ENCODE measurements around the gene TMEM201.

Gene TMEM201

DNA sequence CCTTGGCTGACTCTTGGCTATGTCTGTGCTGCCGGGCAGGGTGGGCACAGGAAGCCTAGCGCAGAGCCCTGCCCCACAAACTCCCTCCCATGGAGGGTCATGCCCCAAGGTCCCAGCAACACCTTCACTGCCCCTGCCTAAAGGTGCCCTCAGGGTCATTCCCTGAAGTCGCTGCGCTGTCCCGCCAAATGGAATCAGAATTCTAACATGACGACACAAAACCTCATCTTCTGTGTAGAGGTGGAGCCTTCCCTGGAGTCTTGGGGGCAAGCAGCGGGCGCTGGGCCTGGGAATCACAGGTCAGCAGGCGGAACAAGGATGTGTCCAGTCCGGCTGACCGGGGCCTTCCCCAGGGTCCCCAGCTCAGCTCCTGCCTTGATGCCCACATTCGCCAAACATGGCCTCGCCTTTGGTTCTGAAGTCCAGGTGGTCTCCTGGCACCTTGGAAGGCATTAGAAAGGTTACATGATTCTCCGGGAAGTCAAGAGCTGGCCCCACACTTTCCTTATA lies 17.3 kb downstream of the TMEM201 start:
- Histone ChIP-seq H3K9me2 (replicated peaks; ENCODE audit: control insufficient read depth, low read length) (no peaks in the 10 kb centered on the region), H3K4me1 (ENCODE audit: control insufficient read depth, low read length) (no peaks in the 10 kb centered on the region), H4K20me1 (ENCODE audit: control insufficient read depth, insufficient read depth, low read depth, low read length) (no peaks in the 10 kb centered on the region), H3K79me2 (ENCODE audit: control insufficient read depth, low read length) (no peaks in the 10 kb centered on the region), H3K36me3 (ENCODE audit: control insufficient read depth, low read length) (peaks cover 45% of the 10 kb centered on the region), H3K9me3 (ENCODE audit: control insufficient read depth, insufficient read depth, low read length) (no peaks in the 10 kb centered on the region), H3K4me2 (ENCODE audit: low read length) (no peak overlapping the region), H3K27me3 (ENCODE audit: control insufficient read depth, low read length) (no peaks in the 10 kb centered on the region), H3K4me3 (ENCODE audit: low read length) (no peak overlapping the region), H3F3A (ENCODE audit: control insufficient read depth, insufficient read depth) (no peaks in the 10 kb centered on the region), H3K27ac (ENCODE audit: low read depth, low read length) (no peak overlapping the region)
- TF ChIP-seq, protein P1, sequence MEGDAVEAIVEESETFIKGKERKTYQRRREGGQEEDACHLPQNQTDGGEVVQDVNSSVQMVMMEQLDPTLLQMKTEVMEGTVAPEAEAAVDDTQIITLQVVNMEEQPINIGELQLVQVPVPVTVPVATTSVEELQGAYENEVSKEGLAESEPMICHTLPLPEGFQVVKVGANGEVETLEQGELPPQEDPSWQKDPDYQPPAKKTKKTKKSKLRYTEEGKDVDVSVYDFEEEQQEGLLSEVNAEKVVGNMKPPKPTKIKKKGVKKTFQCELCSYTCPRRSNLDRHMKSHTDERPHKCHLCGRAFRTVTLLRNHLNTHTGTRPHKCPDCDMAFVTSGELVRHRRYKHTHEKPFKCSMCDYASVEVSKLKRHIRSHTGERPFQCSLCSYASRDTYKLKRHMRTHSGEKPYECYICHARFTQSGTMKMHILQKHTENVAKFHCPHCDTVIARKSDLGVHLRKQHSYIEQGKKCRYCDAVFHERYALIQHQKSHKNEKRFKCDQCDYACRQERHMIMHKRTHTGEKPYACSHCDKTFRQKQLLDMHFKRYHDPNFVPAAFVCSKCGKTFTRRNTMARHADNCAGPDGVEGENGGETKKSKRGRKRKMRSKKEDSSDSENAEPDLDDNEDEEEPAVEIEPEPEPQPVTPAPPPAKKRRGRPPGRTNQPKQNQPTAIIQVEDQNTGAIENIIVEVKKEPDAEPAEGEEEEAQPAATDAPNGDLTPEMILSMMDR (IDR thresholded peaks at IDR 0.05; ENCODE audit: low read depth, low read length, poor library complexity, severe bottlenecking) = no peak
- TF ChIP-seq EZH2phosphoT487 (IDR thresholded peaks at IDR 0.05; ENCODE audit: borderline replicate concordance, low read length) = no peak

DNA sequence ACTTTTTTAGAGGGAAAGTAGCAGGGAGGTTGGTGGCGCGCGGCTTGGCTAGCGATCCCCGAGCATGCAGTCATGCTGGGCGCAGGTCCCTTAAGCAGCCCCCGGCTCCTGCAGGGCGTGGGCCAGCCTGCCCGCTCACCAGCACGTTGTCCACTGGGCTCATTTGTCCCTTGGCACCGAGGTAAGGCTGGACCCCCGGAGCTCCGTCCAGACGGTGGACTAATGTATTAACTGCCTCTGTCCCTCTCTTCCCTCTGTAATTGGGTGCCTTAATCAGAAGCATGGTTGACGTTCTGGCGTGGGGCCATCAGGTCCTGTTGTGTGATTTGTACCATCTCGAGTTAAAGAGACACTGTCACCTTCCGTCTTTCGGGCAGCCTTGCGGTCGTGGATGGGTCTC lies 17.7 kb downstream of the TMEM201 start:
- no peaks in the 10 kb centered on the region for H3F3A ChIP-seq (ENCODE audit: control insufficient read depth, insufficient read depth)
- peaks cover 43% of the 10 kb centered on the region for H3K36me3 ChIP-seq (ENCODE audit: control insufficient read depth, low read length)
- no peak overlapping the region for H3K4me2 ChIP-seq (ENCODE audit: low read length)
- H3K9me3 ChIP-seq (ENCODE audit: control insufficient read depth, insufficient read depth, low read length) = no peaks in the 10 kb centered on the region
- no peaks in the 10 kb centered on the region for H3K27me3 ChIP-seq (ENCODE audit: control insufficient read depth, low read length)
- H3K9me2 ChIP-seq (replicated peaks; ENCODE audit: control insufficient read depth, low read length) = no peaks in the 10 kb centered on the region
- H3K79me2 ChIP-seq (ENCODE audit: control insufficient read depth, low read length) = no peaks in the 10 kb centered on the region
- H3K4me3 ChIP-seq (ENCODE audit: low read length) = no peak overlapping the region
- H3K4me1 ChIP-seq (ENCODE audit: control insufficient read depth, low read length) = no peaks in the 10 kb centered on the region
- no peak overlapping the region for H3K27ac ChIP-seq (ENCODE audit: low read depth, low read length)
- no peaks in the 10 kb centered on the region for H4K20me1 ChIP-seq (ENCODE audit: control insufficient read depth, insufficient read depth, low read depth, low read length)
- TF ChIP-seq, protein P1 (IDR thresholded peaks at IDR 0.05; ENCODE audit: low read depth, low read length, poor library complexity, severe bottlenecking) = no peak
- no peak for TF ChIP-seq EZH2phosphoT487 (IDR thresholded peaks at IDR 0.05; ENCODE audit: borderline replicate concordance, low read length)

DNA sequence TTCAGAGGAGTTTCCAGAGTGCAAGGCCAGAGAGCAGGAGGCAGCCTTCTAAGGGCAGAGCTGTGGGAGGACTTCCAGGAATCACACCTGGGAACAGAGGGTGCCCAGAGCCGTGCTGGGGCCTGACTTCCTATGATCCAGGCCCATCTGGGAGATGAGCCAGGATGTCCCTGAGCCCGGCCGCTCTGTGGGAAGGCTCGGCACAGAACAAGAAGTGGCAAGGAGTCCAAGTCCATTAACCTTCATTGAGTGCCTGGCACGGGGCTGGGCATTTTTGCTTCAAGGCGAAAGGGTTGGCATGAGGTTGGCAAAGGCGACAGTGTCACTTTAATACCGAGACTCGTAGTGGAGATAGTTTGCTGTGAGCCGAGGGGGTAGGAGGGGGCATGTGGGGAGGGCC lies 18.2 kb downstream of the TMEM201 start:
- Histone ChIP-seq H4K20me1 (ENCODE audit: control insufficient read depth, insufficient read depth, low read depth, low read length) (no peaks in the 10 kb centered on the region), H3K27me3 (ENCODE audit: control insufficient read depth, low read length) (no peaks in the 10 kb centered on the region), H3K27ac (ENCODE audit: low read depth, low read length) (no peak overlapping the region), H3F3A (ENCODE audit: control insufficient read depth, insufficient read depth) (no peaks in the 10 kb centered on the region), H3K4me1 (ENCODE audit: control insufficient read depth, low read length) (no peaks in the 10 kb centered on the region), H3K4me2 (ENCODE audit: low read length) (no peak overlapping the region), H3K79me2 (ENCODE audit: control insufficient read depth, low read length) (no peaks in the 10 kb centered on the region), H3K4me3 (ENCODE audit: low read length) (no peak overlapping the region), H3K9me3 (ENCODE audit: control insufficient read depth, insufficient read depth, low read length) (no peaks in the 10 kb centered on the region), H3K36me3 (ENCODE audit: control insufficient read depth, low read length) (peaks cover 41% of the 10 kb centered on the region), H3K9me2 (replicated peaks; ENCODE audit: control insufficient read depth, low read length) (no peaks in the 10 kb centered on the region)
- TF ChIP-seq, protein P1 (IDR thresholded peaks at IDR 0.05; ENCODE audit: low read depth, low read length, poor library complexity, severe bottlenecking) = no peak
- TF ChIP-seq EZH2phosphoT487 (IDR thresholded peaks at IDR 0.05; ENCODE audit: borderline replicate concordance, low read length) = no peak

Measured in DOHH2 (cell line).